Measurements from ENCODE around the gene ADAM10.

GRCh38 chr15:58755350-58755749 lies 5.8 kb upstream of the ADAM10 start:
- no peak for TF ChIP-seq ZNF512 (CRISPR knock-in tag; IDR thresholded peaks at IDR 0.05; ENCODE audit: borderline replicate concordance)
- TF ChIP-seq FOXJ3 (CRISPR knock-in tag; IDR thresholded peaks at IDR 0.05; ENCODE audit: borderline replicate concordance) = no peak
- TF ChIP-seq CTCF (IDR thresholded peaks at IDR 0.05) = no peak
- TF ChIP-seq ZNF121 (CRISPR knock-in tag; IDR thresholded peaks at IDR 0.05) = no peak
- TF ChIP-seq OVOL2 (CRISPR knock-in tag; IDR thresholded peaks at IDR 0.05; ENCODE audit: borderline replicate concordance) = no peak
- no peak for TF ChIP-seq PRDM15 (CRISPR knock-in tag; IDR thresholded peaks at IDR 0.05)
- TF ChIP-seq, protein P1, sequence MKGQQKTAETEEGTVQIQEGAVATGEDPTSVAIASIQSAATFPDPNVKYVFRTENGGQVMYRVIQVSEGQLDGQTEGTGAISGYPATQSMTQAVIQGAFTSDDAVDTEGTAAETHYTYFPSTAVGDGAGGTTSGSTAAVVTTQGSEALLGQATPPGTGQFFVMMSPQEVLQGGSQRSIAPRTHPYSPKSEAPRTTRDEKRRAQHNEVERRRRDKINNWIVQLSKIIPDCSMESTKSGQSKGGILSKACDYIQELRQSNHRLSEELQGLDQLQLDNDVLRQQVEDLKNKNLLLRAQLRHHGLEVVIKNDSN (CRISPR knock-in tag; IDR thresholded peaks at IDR 0.05) = no peak
- no peak for TF ChIP-seq ESRRA (CRISPR knock-in tag; IDR thresholded peaks at IDR 0.05; ENCODE audit: borderline replicate concordance)
